K562 (cell line): ENCODE measurements around the gene CIAO3. TPM values are rescaled to one million over a fixed set of nuclear protein-coding genes. Genes with fewer than 3 reads are reported as not detected.

Experiments
- CBX5 ChIP-seq: IDR thresholded peaks from 2 replicates; pipeline ENCODE4 v1.6.1; 2014; ENCODE audit warnings: low read depth, borderline replicate concordance
- E2F6 ChIP-seq, 2 experiments: IDR thresholded peaks; 2 replicates each; pipeline ENCODE4 v1.6.1; 2011; ENCODE audit warnings: borderline replicate concordance in 1 of 2, control low read depth in 1 of 2, low read depth in 1 of 2, low read length in 1 of 2, mild to moderate bottlenecking in 1 of 2, mixed read lengths in 1 of 2, moderate library complexity in 1 of 2; ENCODE audit not compliant: insufficient read depth in 1 of 2, insufficient read length in 1 of 2, poor library complexity in 1 of 2, severe bottlenecking in 1 of 2; ENCODE audit errors: extremely low read depth in 1 of 2
- HNRNPL ChIP-seq: fragments of 200-400 bp; formaldehyde crosslinking; IDR thresholded peaks from 2 replicates; pipeline ENCODE4 v1.6.1; 2017; ENCODE audit warnings: low read depth, mild to moderate bottlenecking, low read length
- IRF2 ChIP-seq: sonication (generic); formaldehyde crosslinking; IDR thresholded peaks from 2 replicates; pipeline ENCODE4 v1.8.1; 2022; ENCODE audit warnings: mild to moderate bottlenecking, missing genetic modification reagents
- IRF9 ChIP-seq: fragments of 450-650 bp; IDR thresholded peaks from 2 replicates; pipeline ENCODE4 v1.6.1; 2016; ENCODE audit warnings: missing biosample characterization, missing genetic modification characterization
- JUND ChIP-seq, 2 experiments: IDR thresholded peaks; 2 replicates in 1 of 2; 3 replicates in 1 of 2; pipeline ENCODE4 v1.6.1; 2011; ENCODE audit warnings: borderline replicate concordance in 2 of 2, low read depth in 2 of 2, low read length in 2 of 2, improper control_type of control experiment in 1 of 2, missing biosample characterization in 1 of 2, missing genetic modification characterization in 1 of 2, missing genetic modification reagents in 1 of 2
- KAT8 ChIP-seq: fragments of 450-650 bp; IDR thresholded peaks from 2 replicates; pipeline ENCODE4 v1.6.1; 2016; ENCODE audit warnings: low read depth, mild to moderate bottlenecking
- MAFF ChIP-seq: IDR thresholded peaks from 2 replicates; pipeline ENCODE4 v1.6.1; 2012; ENCODE audit warnings: low read length, improper control_type of control experiment
- MTA3 ChIP-seq: fragments of 450-650 bp; formaldehyde crosslinking; IDR thresholded peaks from 2 replicates; pipeline ENCODE4 v1.6.1; 2017; ENCODE audit warnings: mild to moderate bottlenecking, borderline replicate concordance
- PML ChIP-seq: IDR thresholded peaks from 2 replicates; pipeline ENCODE4 v1.6.1; 2012; ENCODE audit warnings: low read length, inconsistent platforms
- SMARCC2 ChIP-seq: fragments of 450-650 bp; IDR thresholded peaks from 2 replicates; pipeline ENCODE4 v1.6.1; 2017; ENCODE audit warnings: antibody characterized with exemption, moderate library complexity, mild to moderate bottlenecking, low read depth
- TFAM ChIP-seq: fragments of 250-450 bp; sonication (Bioruptor Pico); conservative IDR thresholded peaks from 2 replicates; pipeline ENCODE4 v1.5.0; 2021; ENCODE audit warnings: mild to moderate bottlenecking, moderate library complexity
- ZNF280A ChIP-seq: fragments of 450-650 bp; IDR thresholded peaks from 2 replicates; pipeline ENCODE4 v1.6.1; 2018; ENCODE audit warnings: mild to moderate bottlenecking, low read depth; ENCODE audit not compliant: partially characterized antibody
- polyA plus RNA-seq, 8 experiments: library from polyadenylated mRNA; depleted of rRNA in 4 of 8; stranded (reverse) in 5 of 8; unstranded in 3 of 8; fragments of >200 nt; fragmentation: Nextera tagmentation in 2 of 8; fragmentation: Illumina TruSeq in 1 of 8; extraction: Ambion mirVana in 2 of 8; extraction: Trizol in 1 of 8; gene quantifications; 2 replicates each; pipeline versions ENCODE4 v1.2.1 to v1.2.3, GENCODE V29; 2011 to 2014; ENCODE audit warnings: inconsistent platforms in 1 of 8, missing spikeins in 1 of 8
- total RNA-seq, 7 experiments: library from RNA; depleted of rRNA in 6 of 7; stranded (reverse); fragments of >200 nt in 6 of 7; fragmentation: Illumina TruSeq in 2 of 7; extraction: Trizol in 2 of 7; gene quantifications; 2 replicates each; pipeline versions ENCODE4 v1.2.1 to v1.2.3, GENCODE V29; 2011 to 2021; ENCODE audit warnings: low replicate concordance in 1 of 7
- TF ChIP-seq, protein P1 (sequence below): fragments of 250-450 bp; sonication (Bioruptor Pico); IDR thresholded peaks from 2 replicates; pipeline ENCODE4 v1.8.0; 2022; ENCODE audit warnings: moderate library complexity, mild to moderate bottlenecking, inconsistent platforms
- TF ChIP-seq, protein P2 (sequence below), 2 experiments: fragments of 450-650 bp in 1 of 2; sonication (generic) in 1 of 2; formaldehyde crosslinking; conservative IDR thresholded peaks; 2 replicates each; pipeline versions ENCODE4 v1.4.0 to v1.8.1; 2020 to 2022; ENCODE audit warnings: mild to moderate bottlenecking in 1 of 2, missing genetic modification reagents in 1 of 2
- TF ChIP-seq, protein P3 (sequence below): IDR thresholded peaks from 3 replicates; pipeline ENCODE4 v1.6.1; 2011; ENCODE audit warnings: borderline replicate concordance, mild to moderate bottlenecking, moderate library complexity; ENCODE audit not compliant: insufficient read length; ENCODE audit errors: extremely low read depth

The CIAO3 gene
- total and polyA plus RNA-seq, 9 of the 15 experiments (the other 6 are each of a cell fraction or from before 2014, with no cell fraction given): 2.2 to 35.6 (median 18.7) TPM

- TF ChIP-seq IRF9 (tag) (no peak), TFAM (CRISPR knock-in tag) (no peak), MTA3 (peak; percentile 65), KAT8 (no peak), HNRNPL (no peak; the same call in 1 of the 2 replicates), E2F6 (IDR thresholded peaks at IDR 0.05; ENCODE audit: borderline replicate concordance in 1 of 2, extremely low read depth in 1 of 2, insufficient read depth in 1 of 2, insufficient read length in 1 of 2, low read depth in 1 of 2, low read length in 1 of 2, poor library complexity in 1 of 2, severe bottlenecking in 1 of 2) (peak; percentile 26 to 53), PML (no peak), MAFF (no peak), CBX5 (no peak), JUND (IDR thresholded peaks at IDR 0.05; ENCODE audit: borderline replicate concordance, low read depth, low read length) (0 out of 2 replicates have a peak, but pooled peaks have one; percentile 3), JUND (tag; IDR thresholded peaks at IDR 0.05; ENCODE audit: borderline replicate concordance, low read depth, low read length) (no peak), IRF2 (CRISPR knock-in tag) (no peak), ZNF280A (no peak), SMARCC2 (no peak)
- TF ChIP-seq, protein P1, sequence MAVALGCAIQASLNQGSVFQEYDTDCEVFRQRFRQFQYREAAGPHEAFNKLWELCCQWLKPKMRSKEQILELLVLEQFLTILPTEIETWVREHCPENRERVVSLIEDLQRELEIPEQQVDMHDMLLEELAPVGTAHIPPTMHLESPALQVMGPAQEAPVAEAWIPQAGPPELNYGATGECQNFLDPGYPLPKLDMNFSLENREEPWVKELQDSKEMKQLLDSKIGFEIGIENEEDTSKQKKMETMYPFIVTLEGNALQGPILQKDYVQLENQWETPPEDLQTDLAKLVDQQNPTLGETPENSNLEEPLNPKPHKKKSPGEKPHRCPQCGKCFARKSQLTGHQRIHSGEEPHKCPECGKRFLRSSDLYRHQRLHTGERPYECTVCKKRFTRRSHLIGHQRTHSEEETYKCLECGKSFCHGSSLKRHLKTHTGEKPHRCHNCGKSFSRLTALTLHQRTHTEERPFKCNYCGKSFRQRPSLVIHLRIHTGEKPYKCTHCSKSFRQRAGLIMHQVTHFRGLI (CRISPR knock-in tag): no peak
- TF ChIP-seq, protein P2, sequence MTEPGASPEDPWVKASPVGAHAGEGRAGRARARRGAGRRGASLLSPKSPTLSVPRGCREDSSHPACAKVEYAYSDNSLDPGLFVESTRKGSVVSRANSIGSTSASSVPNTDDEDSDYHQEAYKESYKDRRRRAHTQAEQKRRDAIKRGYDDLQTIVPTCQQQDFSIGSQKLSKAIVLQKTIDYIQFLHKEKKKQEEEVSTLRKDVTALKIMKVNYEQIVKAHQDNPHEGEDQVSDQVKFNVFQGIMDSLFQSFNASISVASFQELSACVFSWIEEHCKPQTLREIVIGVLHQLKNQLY (CRISPR knock-in tag; conservative IDR thresholded peaks at IDR 0.05): no peak
- TF ChIP-seq, protein P3, sequence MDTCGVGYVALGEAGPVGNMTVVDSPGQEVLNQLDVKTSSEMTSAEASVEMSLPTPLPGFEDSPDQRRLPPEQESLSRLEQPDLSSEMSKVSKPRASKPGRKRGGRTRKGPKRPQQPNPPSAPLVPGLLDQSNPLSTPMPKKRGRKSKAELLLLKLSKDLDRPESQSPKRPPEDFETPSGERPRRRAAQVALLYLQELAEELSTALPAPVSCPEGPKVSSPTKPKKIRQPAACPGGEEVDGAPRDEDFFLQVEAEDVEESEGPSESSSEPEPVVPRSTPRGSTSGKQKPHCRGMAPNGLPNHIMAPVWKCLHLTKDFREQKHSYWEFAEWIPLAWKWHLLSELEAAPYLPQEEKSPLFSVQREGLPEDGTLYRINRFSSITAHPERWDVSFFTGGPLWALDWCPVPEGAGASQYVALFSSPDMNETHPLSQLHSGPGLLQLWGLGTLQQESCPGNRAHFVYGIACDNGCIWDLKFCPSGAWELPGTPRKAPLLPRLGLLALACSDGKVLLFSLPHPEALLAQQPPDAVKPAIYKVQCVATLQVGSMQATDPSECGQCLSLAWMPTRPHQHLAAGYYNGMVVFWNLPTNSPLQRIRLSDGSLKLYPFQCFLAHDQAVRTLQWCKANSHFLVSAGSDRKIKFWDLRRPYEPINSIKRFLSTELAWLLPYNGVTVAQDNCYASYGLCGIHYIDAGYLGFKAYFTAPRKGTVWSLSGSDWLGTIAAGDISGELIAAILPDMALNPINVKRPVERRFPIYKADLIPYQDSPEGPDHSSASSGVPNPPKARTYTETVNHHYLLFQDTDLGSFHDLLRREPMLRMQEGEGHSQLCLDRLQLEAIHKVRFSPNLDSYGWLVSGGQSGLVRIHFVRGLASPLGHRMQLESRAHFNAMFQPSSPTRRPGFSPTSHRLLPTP: no peak
Measured at GRCh38 chr16:679814-680624, 60.8 kb downstream of the CIAO3 start, which contains the start of gene STUB1 (continued).
